Loucy (cell line): Measurements from ENCODE around the gene RNF41.
"Not testable (repeated sequence)": the region's sequence is repeated elsewhere in the genome, so short reads cannot be mapped to it uniquely, and the experiment has no call there.

Experiments used
- H2AFZ ChIP-seq: fragments of 200-600 bp; sonication (generic); 2 replicates; pipeline ENCODE4 v1.6.0; 2016; ENCODE audit warnings: antibody characterized with exemption, mild to moderate bottlenecking, low read length, moderate library complexity
- H3F3A ChIP-seq: fragments of 200-600 bp; 2 replicates; pipeline ENCODE4 v1.6.0; 2016; ENCODE audit warnings: antibody characterized with exemption, low read depth, mild to moderate bottlenecking
- H3K27me3 ChIP-seq: fragments of 200-600 bp; sonication (generic); 2 replicates; pipeline ENCODE4 v1.6.1; 2014; ENCODE audit warnings: low read length, mild to moderate bottlenecking; ENCODE audit not compliant: insufficient read depth, poor library complexity, severe bottlenecking
- H3K36me3 ChIP-seq: fragments of 200-600 bp; sonication (generic); 2 replicates; pipeline ENCODE4 v1.6.1; 2016; ENCODE audit warnings: low read length; ENCODE audit not compliant: insufficient read depth
- H3K4me1 ChIP-seq: fragments of 200-600 bp; sonication (generic); 2 replicates; pipeline ENCODE4 v1.5.1; 2014; ENCODE audit warnings: low read length, mild to moderate bottlenecking; ENCODE audit not compliant: insufficient read depth, poor library complexity, severe bottlenecking
- H3K4me2 ChIP-seq: fragments of 200-600 bp; sonication (generic); 2 replicates; pipeline ENCODE4 v1.6.0; 2014; ENCODE audit warnings: antibody characterized with exemption, low read length, low read depth, mild to moderate bottlenecking; ENCODE audit not compliant: poor library complexity, severe bottlenecking
- H3K4me3 ChIP-seq: fragments of 200-600 bp; sonication (generic); 2 replicates; pipeline ENCODE4 v1.5.1; 2014; ENCODE audit warnings: low read length, mild to moderate bottlenecking, mixed read lengths; ENCODE audit not compliant: poor library complexity, severe bottlenecking
- H3K79me2 ChIP-seq: fragments of 200-600 bp; sonication (generic); 2 replicates; pipeline ENCODE4 v1.6.1; 2014; ENCODE audit warnings: low read length; ENCODE audit not compliant: insufficient read depth
- H3K9ac ChIP-seq: fragments of 200-600 bp; sonication (generic); 2 replicates; pipeline ENCODE4 v1.6.0; 2014; ENCODE audit warnings: mild to moderate bottlenecking, low read depth, low read length, moderate library complexity; ENCODE audit not compliant: poor library complexity, severe bottlenecking
- H3K9me2 ChIP-seq: fragments of 200-600 bp; sonication (generic); replicated peaks from 2 replicates; pipeline ENCODE4 v1.6.1; 2016; ENCODE audit warnings: low read depth, low read length, mixed read lengths
- H3K9me3 ChIP-seq: fragments of 200-600 bp; sonication (generic); 2 replicates; pipeline ENCODE4 v1.6.1; 2014; ENCODE audit warnings: mild to moderate bottlenecking, antibody characterized with exemption, low read length, low read depth; ENCODE audit not compliant: insufficient read depth
- H4K20me1 ChIP-seq: fragments of 200-600 bp; sonication (generic); 2 replicates; pipeline ENCODE4 v1.6.0; 2014; ENCODE audit warnings: antibody characterized with exemption, low read length, mild to moderate bottlenecking; ENCODE audit not compliant: insufficient read depth, poor library complexity, severe bottlenecking
- CTCF ChIP-seq: fragments of 200-600 bp; sonication (generic); conservative IDR thresholded peaks from 2 replicates; pipeline ENCODE4 v1.5.1; 2014; ENCODE audit warnings: mild to moderate bottlenecking, antibody characterized with exemption, low read length
- EZH2phosphoT487 ChIP-seq: fragments of 200-600 bp; IDR thresholded peaks from 2 replicates; pipeline ENCODE4 v1.6.1; 2018; ENCODE audit warnings: antibody characterized with exemption, mild to moderate bottlenecking, moderate library complexity, borderline replicate concordance

Gene RNF41

DNA sequence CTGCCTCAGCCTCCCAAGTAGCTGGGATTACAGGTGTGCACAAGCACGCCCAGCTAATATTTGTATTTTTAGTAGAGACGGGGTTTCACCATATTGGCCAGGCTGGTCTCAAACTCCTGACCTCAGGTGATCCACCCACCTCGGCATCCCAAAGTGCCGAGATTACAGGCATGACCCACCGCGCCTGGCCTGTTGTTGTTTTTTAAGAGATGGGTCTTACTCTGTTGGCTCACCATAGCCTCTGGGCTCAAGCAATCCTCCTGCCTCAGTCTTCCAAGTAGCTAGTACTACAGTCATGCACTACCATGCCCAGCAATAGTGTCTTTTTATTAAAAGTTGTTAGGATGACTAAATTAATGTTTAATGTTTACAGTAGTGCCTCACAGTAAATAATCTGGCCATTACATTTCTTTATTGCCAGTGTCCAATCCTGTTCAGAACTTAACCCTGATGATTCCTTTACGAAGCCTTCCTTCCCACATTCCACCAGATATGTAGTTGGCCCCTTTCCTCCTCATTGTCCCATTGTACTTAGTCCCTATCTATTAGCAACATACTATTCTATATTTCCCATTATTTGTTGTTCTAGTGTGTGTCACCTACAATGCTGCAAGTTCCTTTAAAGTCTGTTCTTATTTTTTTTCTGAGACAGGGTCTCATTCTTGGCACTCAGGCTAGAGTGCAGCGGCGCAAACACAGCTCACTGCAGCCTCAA lies 23.6 kb downstream of the RNF41 start:
- no peak overlapping the region for H2AFZ ChIP-seq
- H3K9me3 ChIP-seq: no peaks in the 10 kb centered on the region
- no peaks in the 10 kb centered on the region for H4K20me1 ChIP-seq
- no peaks in the 10 kb centered on the region for H3F3A ChIP-seq
- H3K4me2 ChIP-seq: no peak overlapping the region
- no peaks in the 10 kb centered on the region for H3K79me2 ChIP-seq
- no peak overlapping the region for H3K4me3 ChIP-seq
- no peaks in the 10 kb centered on the region for H3K9me2 ChIP-seq
- TF ChIP-seq CTCF (no peak), EZH2phosphoT487 (no peak)
- no peak overlapping the region for H3K9ac ChIP-seq
- H3K27me3 ChIP-seq: no peaks in the 10 kb centered on the region
- no peaks in the 10 kb centered on the region for H3K4me1 ChIP-seq
- H3K36me3 ChIP-seq: no peaks in the 10 kb centered on the region

GRCh38 chr12:56196818-56197550 lies 24.7 kb downstream of the RNF41 start:
- H3K9me3 ChIP-seq, H3K9me2 ChIP-seq, H3F3A ChIP-seq, H3K79me2 ChIP-seq, H2AFZ ChIP-seq, H3K4me1 ChIP-seq, H3K36me3 ChIP-seq, H3K27me3 ChIP-seq, H3K4me3 ChIP-seq, H4K20me1 ChIP-seq, H3K4me2 ChIP-seq, H3K9ac ChIP-seq: not testable (repeated sequence)

DNA sequence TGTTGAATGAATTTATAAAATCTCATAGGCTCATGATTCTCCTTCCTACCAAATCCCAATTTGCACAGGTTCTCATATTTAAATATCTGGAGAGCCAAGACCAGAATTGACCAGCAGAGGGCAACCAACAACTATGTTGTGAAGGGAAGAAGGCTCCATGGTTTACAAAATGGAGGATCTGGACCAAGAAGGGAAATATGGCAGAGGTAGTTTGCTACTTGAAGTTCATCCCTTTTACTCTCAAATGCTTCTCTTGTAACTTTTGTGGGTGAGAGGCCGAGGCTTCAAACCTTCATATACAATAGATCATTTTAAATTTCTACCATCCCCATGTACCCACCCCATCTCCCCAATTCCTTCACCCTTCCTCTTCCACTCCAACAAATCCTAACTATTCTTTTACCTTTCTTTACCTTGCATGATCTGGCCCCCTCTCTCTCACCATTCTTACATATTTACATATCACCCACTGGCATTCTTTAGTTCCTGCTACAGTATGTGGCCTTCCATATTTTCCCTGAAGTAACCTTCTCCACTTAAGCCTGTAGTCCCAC lies 28.6 kb downstream of the RNF41 start:
- peak overlapping the region; percentile 33 for H3K9ac ChIP-seq
- peaks cover 9% of the 10 kb centered on the region for H4K20me1 ChIP-seq
- peaks cover 8% of the 10 kb centered on the region for H3K4me1 ChIP-seq
- H3K4me2 ChIP-seq: peak overlapping the region; percentile 23
- no peaks in the 10 kb centered on the region for H3K9me2 ChIP-seq
- H3K27me3 ChIP-seq: no peaks in the 10 kb centered on the region
- peaks cover 12% of the 10 kb centered on the region for H3K79me2 ChIP-seq
- H3K9me3 ChIP-seq: no peaks in the 10 kb centered on the region
- H3K36me3 ChIP-seq: no peaks in the 10 kb centered on the region
- H3K4me3 ChIP-seq: peak overlapping the region; percentile 12
- H3F3A ChIP-seq: no peaks in the 10 kb centered on the region
- peak overlapping the region; percentile 92 for H2AFZ ChIP-seq
- TF ChIP-seq CTCF (peak; percentile 95), EZH2phosphoT487 (no peak)
